SK-N-SH treated with all-trans-retinoic acid at 6 μM for 48 hours (cell line): ENCODE measurements around the gene GDF2.

Source experiments
- ATAC-seq: fragments of 200-7000 bp; cut with Tn5 transposase; 3 replicates; pipeline ENCODE4 v1.9.1; 2020; ENCODE audit warnings: mild to moderate bottlenecking, moderate library complexity
- ARNTL ChIP-seq: fragments of 450-650 bp; formaldehyde crosslinking; IDR thresholded peaks from 2 replicates; pipeline ENCODE4 v1.5.0; 2020; ENCODE audit warnings: low read depth, mild to moderate bottlenecking, moderate library complexity, borderline replicate concordance
- BACH2 ChIP-seq: fragments of 250-450 bp; sonication (Bioruptor Pico); IDR thresholded peaks from 2 replicates; pipeline ENCODE4 v1.9.0; 2021; ENCODE audit warnings: mild to moderate bottlenecking, borderline replicate concordance
- CREB5 ChIP-seq: fragments of 250-450 bp; sonication (Bioruptor Pico); IDR thresholded peaks from 2 replicates; pipeline ENCODE4 v1.5.1; 2020; ENCODE audit warnings: low read depth, mild to moderate bottlenecking, moderate library complexity
- CSRNP3 ChIP-seq: fragments of 250-450 bp; sonication (Bioruptor Pico); IDR thresholded peaks from 2 replicates; pipeline ENCODE4 v1.5.1; 2021; ENCODE audit warnings: mild to moderate bottlenecking, moderate library complexity
- ESRRG ChIP-seq: fragments of 250-450 bp; sonication (Bioruptor Pico); IDR thresholded peaks from 2 replicates; pipeline ENCODE4 v1.6.1; 2021; ENCODE audit warnings: mild to moderate bottlenecking
- GLIS3 ChIP-seq: fragments of 250-450 bp; sonication (Bioruptor Pico); IDR thresholded peaks from 2 replicates; pipeline ENCODE4 v1.5.0; 2020; ENCODE audit warnings: mild to moderate bottlenecking, moderate library complexity
- ISL1 ChIP-seq: fragments of 250-450 bp; sonication (Bioruptor Pico); IDR thresholded peaks from 2 replicates; pipeline ENCODE4 v2.1.2; 2022; ENCODE audit warnings: mild to moderate bottlenecking, moderate library complexity
- OSR1 ChIP-seq: fragments of 250-450 bp; sonication (Bioruptor Pico); IDR thresholded peaks from 2 replicates; pipeline ENCODE4 v1.8.0; 2022; ENCODE audit warnings: moderate library complexity, mild to moderate bottlenecking, inconsistent platforms
- PATZ1 ChIP-seq: fragments of 250-450 bp; sonication (Bioruptor Pico); IDR thresholded peaks from 2 replicates; pipeline ENCODE4 v1.8.0; 2020; ENCODE audit warnings: mild to moderate bottlenecking, moderate library complexity, borderline replicate concordance
- POU6F1 ChIP-seq: fragments of 250-450 bp; sonication (Bioruptor Pico); IDR thresholded peaks from 2 replicates; pipeline ENCODE4 v1.8.0; 2021; ENCODE audit warnings: low read depth, mild to moderate bottlenecking, moderate library complexity, borderline replicate concordance
- RARB ChIP-seq: fragments of 250-450 bp; sonication (Bioruptor Pico); IDR thresholded peaks from 2 replicates; pipeline ENCODE4 v1.8.0; 2021; ENCODE audit warnings: mild to moderate bottlenecking, moderate library complexity
- SNAI2 ChIP-seq: fragments of 250-450 bp; sonication (Bioruptor Pico); IDR thresholded peaks from 2 replicates; pipeline ENCODE4 v1.5.0; 2020; ENCODE audit warnings: mild to moderate bottlenecking, moderate library complexity
- TOX ChIP-seq: fragments of 250-450 bp; sonication (Bioruptor Pico); IDR thresholded peaks from 2 replicates; pipeline ENCODE4 v1.8.0; 2021; ENCODE audit warnings: mild to moderate bottlenecking, moderate library complexity, borderline replicate concordance
- TSHZ2 ChIP-seq: fragments of 250-450 bp; sonication (Bioruptor Pico); IDR thresholded peaks from 2 replicates; pipeline ENCODE4 v1.5.0; 2020; ENCODE audit warnings: mild to moderate bottlenecking, moderate library complexity
- ZC3H10 ChIP-seq: fragments of 250-450 bp; sonication (Bioruptor Pico); IDR thresholded peaks from 2 replicates; pipeline ENCODE4 v1.5.1; 2021; ENCODE audit warnings: mild to moderate bottlenecking, moderate library complexity
- ZFP3 ChIP-seq: fragments of 250-450 bp; sonication (Bioruptor Pico); IDR thresholded peaks from 2 replicates; pipeline ENCODE4 v1.5.0; 2020; ENCODE audit warnings: mild to moderate bottlenecking, moderate library complexity
- ZFP30 ChIP-seq: fragments of 450-650 bp; formaldehyde crosslinking; IDR thresholded peaks from 2 replicates; pipeline ENCODE4 v1.5.0; 2022; ENCODE audit warnings: mild to moderate bottlenecking, moderate library complexity
- ZNF565 ChIP-seq: fragments of 450-650 bp; formaldehyde crosslinking; conservative IDR thresholded peaks from 2 replicates; pipeline ENCODE4 v1.5.0; 2020; ENCODE audit warnings: low read depth, mild to moderate bottlenecking, moderate library complexity
- ZNF70 ChIP-seq: fragments of 450-650 bp; formaldehyde crosslinking; IDR thresholded peaks from 2 replicates; pipeline ENCODE4 v1.5.0; 2020; ENCODE audit warnings: mild to moderate bottlenecking, moderate library complexity
- ZNF8 ChIP-seq: fragments of 450-650 bp; formaldehyde crosslinking; IDR thresholded peaks from 2 replicates; pipeline ENCODE4 v1.5.0; 2020; ENCODE audit warnings: mild to moderate bottlenecking, moderate library complexity

The GDF2 gene

GRCh38 chr10:47358457-47358856 lies 36.2 kb downstream of the GDF2 start:
- TF ChIP-seq OSR1 (CRISPR knock-in tag): no peak
- no peak for TF ChIP-seq ZNF565 (CRISPR knock-in tag)
- no peak for TF ChIP-seq CREB5 (CRISPR knock-in tag)
- no peak for TF ChIP-seq TOX
- no peak for TF ChIP-seq TSHZ2 (CRISPR knock-in tag)
- no peak for TF ChIP-seq CSRNP3 (CRISPR knock-in tag)
- TF ChIP-seq SNAI2 (CRISPR knock-in tag): no peak
- TF ChIP-seq ZFP30 (CRISPR knock-in tag): no peak
- TF ChIP-seq GLIS3 (CRISPR knock-in tag): no peak
- TF ChIP-seq ZNF8 (CRISPR knock-in tag): no peak
- TF ChIP-seq PATZ1 (CRISPR knock-in tag): no peak
- no peak for TF ChIP-seq RARB (CRISPR knock-in tag)
- no peak for TF ChIP-seq POU6F1 (CRISPR knock-in tag)
- no peak for TF ChIP-seq ARNTL (CRISPR knock-in tag)
- no peak for TF ChIP-seq ZC3H10
- ATAC-seq: no peak

GRCh38 chr10:47359101-47359500 lies 36.8 kb downstream of the GDF2 start:
- ATAC-seq: no peak
- TF ChIP-seq ZNF8 (CRISPR knock-in tag): no peak
- TF ChIP-seq POU6F1 (CRISPR knock-in tag): no peak
- TF ChIP-seq ZNF70 (CRISPR knock-in tag): no peak
- no peak for TF ChIP-seq TOX
- TF ChIP-seq BACH2 (CRISPR knock-in tag): no peak
- no peak for TF ChIP-seq SNAI2 (CRISPR knock-in tag)
- TF ChIP-seq ZFP30 (CRISPR knock-in tag): no peak
- TF ChIP-seq CREB5 (CRISPR knock-in tag): no peak
- TF ChIP-seq GLIS3 (CRISPR knock-in tag): no peak
- TF ChIP-seq ZFP3 (CRISPR knock-in tag): no peak
- TF ChIP-seq OSR1 (CRISPR knock-in tag): no peak
- TF ChIP-seq ARNTL (CRISPR knock-in tag): no peak
- TF ChIP-seq ISL1 (CRISPR knock-in tag): no peak
- TF ChIP-seq RARB (CRISPR knock-in tag): no peak
- TF ChIP-seq ESRRG: no peak
